HepG2 (cell line): Measurements from ENCODE around the gene RYR2.

Source experiments
- DBP ChIP-seq: sonication (generic); formaldehyde crosslinking; IDR thresholded peaks from 2 replicates; pipeline ENCODE4 v1.4.0; 2020; ENCODE audit warnings: missing genetic modification reagents; ENCODE audit errors: not compliant biosample characterization
- EP300 ChIP-seq, 3 experiments: sonication (generic) in 1 of 3; formaldehyde crosslinking in 1 of 3; IDR thresholded peaks; 2 replicates each; pipeline versions ENCODE4 v1.5.1 to v1.6.1; 2011 to 2020; ENCODE audit warnings: low read depth in 2 of 3, low read length in 2 of 3, borderline replicate concordance in 1 of 3, improper control_type of control experiment in 1 of 3, mild to moderate bottlenecking in 1 of 3, missing genetic modification reagents in 1 of 3, moderate library complexity in 1 of 3
- MYC ChIP-seq: sonication (generic); formaldehyde crosslinking; IDR thresholded peaks from 2 replicates; pipeline ENCODE4 v1.9.0; 2021; ENCODE audit warnings: missing genetic modification reagents, borderline replicate concordance
- PRPF4 ChIP-seq: fragments of 200-400 bp; formaldehyde crosslinking; IDR thresholded peaks from 2 replicates; pipeline ENCODE4 v1.6.1; 2016; ENCODE audit warnings: low read length, low read depth; ENCODE audit not compliant: poor library complexity, severe bottlenecking
- SCMH1 ChIP-seq: sonication (generic); formaldehyde crosslinking; IDR thresholded peaks from 2 replicates; pipeline ENCODE4 v1.9.0; 2021; ENCODE audit warnings: missing genetic modification reagents, mild to moderate bottlenecking, borderline replicate concordance
- ZNF431 ChIP-seq: sonication (generic); formaldehyde crosslinking; IDR thresholded peaks from 2 replicates; pipeline ENCODE4 v1.9.0; 2022; ENCODE audit warnings: missing genetic modification reagents, low read depth, mild to moderate bottlenecking, borderline replicate concordance
- TF ChIP-seq, protein P1 (sequence below): sonication (generic); formaldehyde crosslinking; IDR thresholded peaks from 2 replicates; pipeline ENCODE4 v1.5.0; 2020; ENCODE audit warnings: mild to moderate bottlenecking, missing genetic modification reagents, moderate library complexity

DNA sequence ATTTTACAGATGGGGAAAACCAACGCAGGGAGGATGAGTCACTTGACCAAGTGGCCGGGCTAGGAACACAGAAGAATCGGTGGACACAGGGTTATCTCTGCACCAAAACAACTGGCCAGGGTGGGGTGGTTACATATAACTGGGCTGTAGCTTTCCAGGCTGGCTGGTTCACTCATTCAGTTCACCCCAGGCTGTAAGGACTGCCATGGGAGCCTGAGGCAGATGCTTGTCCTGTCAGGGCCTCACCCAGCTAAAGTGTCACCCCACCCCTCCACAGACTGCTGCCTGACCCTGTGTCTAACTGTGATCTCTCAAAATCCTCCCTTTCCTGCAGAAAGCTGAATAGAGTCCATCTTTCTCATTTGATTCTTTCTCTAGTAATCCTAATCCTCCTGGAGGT lies 387.3 kb downstream of the RYR2 start:
- TF ChIP-seq, protein P1, sequence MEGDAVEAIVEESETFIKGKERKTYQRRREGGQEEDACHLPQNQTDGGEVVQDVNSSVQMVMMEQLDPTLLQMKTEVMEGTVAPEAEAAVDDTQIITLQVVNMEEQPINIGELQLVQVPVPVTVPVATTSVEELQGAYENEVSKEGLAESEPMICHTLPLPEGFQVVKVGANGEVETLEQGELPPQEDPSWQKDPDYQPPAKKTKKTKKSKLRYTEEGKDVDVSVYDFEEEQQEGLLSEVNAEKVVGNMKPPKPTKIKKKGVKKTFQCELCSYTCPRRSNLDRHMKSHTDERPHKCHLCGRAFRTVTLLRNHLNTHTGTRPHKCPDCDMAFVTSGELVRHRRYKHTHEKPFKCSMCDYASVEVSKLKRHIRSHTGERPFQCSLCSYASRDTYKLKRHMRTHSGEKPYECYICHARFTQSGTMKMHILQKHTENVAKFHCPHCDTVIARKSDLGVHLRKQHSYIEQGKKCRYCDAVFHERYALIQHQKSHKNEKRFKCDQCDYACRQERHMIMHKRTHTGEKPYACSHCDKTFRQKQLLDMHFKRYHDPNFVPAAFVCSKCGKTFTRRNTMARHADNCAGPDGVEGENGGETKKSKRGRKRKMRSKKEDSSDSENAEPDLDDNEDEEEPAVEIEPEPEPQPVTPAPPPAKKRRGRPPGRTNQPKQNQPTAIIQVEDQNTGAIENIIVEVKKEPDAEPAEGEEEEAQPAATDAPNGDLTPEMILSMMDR (CRISPR knock-in tag), result no peak
- TF ChIP-seq ZNF431 (CRISPR knock-in tag) (no peak), PRPF4 (no peak), DBP (CRISPR knock-in tag) (no peak), SCMH1 (CRISPR knock-in tag) (no peak), EP300 (IDR thresholded peaks at IDR 0.05; ENCODE audit: low read depth in 2 of 2, low read length in 2 of 2) (no peak), EP300 (CRISPR knock-in tag; IDR thresholded peaks at IDR 0.05; ENCODE audit: borderline replicate concordance) (no peak), MYC (no peak)
